ES-I3 (cell line): Measurements from ENCODE around the gene SDF4.
"Not testable (repeated sequence)": the region's sequence is repeated elsewhere in the genome, so short reads cannot be mapped to it uniquely, and the experiment has no call there.

ENCODE experiments used
- H3K36me3 ChIP-seq: 2 replicates; pipeline ENCODE4 v1.6.1; 2013; ENCODE audit warnings: mild to moderate bottlenecking, low read length, control low read depth, moderate library complexity; ENCODE audit not compliant: insufficient read depth
- H3K4me1 ChIP-seq: 2 replicates; pipeline ENCODE4 v1.6.1; 2013; ENCODE audit warnings: mild to moderate bottlenecking, control low read depth, low read length; ENCODE audit not compliant: insufficient read depth
- H3K9ac ChIP-seq: 2 replicates; pipeline ENCODE4 v1.6.1; 2013; ENCODE audit warnings: low read depth, mild to moderate bottlenecking, low read length, moderate library complexity
- H3K9me3 ChIP-seq: 2 replicates; pipeline ENCODE4 v1.6.1; 2013; ENCODE audit warnings: mild to moderate bottlenecking, low read length, moderate library complexity; ENCODE audit not compliant: control insufficient read depth, insufficient read depth

SDF4 gene

DNA sequence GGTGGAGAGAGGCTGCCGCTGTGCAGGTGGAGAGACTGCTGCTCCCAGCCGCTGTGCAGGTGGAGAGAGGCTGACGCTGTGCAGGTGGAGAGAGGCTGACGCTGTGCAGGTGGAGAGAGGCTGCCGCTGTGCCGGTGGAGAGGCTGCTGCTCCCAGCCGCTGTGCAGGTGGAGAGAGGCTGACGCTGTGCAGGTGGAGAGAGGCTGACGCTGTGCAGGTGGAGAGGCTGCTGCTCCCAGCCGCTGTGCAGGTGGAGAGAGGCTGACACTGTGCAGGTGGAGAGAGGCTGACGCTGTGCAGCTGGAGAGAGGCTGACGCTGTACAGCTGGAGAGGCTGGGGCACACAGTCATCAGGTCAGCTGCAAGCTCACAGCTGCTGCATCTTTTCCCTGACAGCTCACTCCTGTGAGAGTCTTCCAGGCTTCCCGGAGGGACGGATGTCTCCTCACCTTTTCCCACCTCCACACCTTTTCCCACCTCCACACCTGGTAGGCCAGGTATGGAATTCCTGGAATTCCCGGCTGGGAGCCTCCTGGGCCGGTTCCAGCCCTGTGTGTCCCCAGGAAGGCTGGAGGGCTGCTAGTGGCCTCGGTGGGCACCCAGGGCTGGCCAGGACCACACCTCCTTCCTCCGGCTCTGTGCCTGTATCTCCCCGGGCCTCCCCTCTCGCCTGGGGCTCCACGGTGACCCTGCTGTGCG is 55.6 kb downstream of the SDF4 start:
- H3K4me1 ChIP-seq, H3K36me3 ChIP-seq, H3K9me3 ChIP-seq, H3K9ac ChIP-seq: not testable (repeated sequence)

DNA sequence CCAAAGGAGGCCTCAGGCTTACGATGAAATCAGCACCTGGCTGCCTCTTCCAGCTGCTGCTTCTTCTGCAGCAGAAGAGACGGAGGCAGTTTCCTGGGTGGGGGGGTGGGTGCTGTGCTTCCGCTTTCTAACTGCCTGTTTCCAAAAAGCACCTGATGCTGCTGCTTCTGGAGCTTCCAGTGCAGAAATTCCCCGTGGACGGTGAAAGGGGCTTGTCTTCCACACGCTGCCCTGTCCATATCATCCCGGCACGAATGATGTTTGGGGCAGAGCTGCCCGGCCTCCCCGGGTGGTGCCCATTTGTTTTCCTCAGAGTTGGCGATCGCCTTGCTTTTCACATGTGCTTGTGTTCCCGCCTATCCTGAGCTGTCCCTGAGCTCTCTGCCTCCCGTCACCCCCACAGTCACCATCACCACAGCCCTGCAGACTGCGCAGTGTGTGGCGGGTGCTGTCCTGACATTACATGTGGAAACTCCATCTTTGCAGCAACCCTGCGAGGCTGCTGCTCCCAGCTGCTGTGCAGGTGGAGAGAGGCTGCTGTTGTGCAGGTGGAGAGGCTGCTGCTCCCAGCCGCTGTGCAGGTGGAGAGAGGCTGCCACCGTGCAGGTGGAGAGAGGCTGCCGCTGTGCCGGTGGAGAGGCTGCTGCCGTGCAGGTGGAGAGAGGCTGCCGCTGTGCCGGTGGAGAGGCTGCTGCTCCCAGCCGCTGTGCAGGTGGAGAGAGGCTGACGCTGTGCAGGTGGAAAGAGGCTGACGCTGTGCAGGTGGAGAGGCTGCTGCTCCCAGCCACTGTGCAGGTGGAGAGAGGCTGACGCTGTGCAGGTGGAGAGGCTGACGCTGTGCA is 56.4 kb downstream of the SDF4 start:
- Histone ChIP-seq H3K36me3 (no peaks in the 10 kb centered on the region), H3K9ac (no peak overlapping the region), H3K9me3 (no peaks in the 10 kb centered on the region), H3K4me1 (no peaks in the 10 kb centered on the region; the same call in 1 of the 2 replicates)

DNA sequence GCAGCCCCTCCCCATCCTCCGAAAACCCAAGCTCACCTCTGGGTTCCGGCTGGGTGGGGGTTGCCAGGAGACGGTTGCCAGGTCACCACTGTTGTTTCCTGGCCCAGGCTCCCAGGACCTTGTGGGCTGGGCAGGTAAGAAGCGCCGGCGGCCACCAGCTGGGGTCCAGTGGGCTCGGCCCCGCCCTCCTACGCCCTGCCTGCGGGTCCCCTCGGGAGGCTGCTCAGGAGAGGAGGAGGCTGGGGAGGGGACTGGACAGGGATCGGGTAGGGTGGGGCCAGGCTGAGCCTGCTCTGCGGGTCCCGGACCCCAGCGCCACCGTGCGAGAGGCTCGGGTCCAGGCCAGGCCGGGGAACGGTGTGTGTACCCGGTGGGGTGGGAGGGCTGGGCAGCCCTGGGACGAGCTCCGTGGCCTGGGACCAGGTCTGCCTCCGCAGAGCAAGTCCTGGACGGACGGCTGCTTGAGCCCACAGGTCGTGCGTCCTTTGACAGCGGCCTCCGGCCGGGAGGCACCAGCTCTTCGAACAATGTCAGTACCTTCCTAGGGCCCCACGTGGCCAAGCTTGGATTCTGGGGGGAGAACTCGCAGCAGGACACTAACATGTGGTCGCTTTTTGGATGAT is 57.9 kb downstream of the SDF4 start, which contains the start of gene TTLL10:
TSS of gene TTLL10 (plus strand) at position 88 of the 623 bp plus-strand sequence. CDS start 5,336 bp downstream, outside the sequence.
- Histone ChIP-seq H3K4me1 (no peaks in the 10 kb centered on the region; the same call in none of the 2 replicates), H3K9ac (no peak within 1 kb of the TSS), H3K9me3 (no peaks in the 10 kb centered on the region), H3K36me3 (no peaks in the 10 kb centered on the region)

GRCh38 chr1:1173061-1173792 is 58.6 kb downstream of the SDF4 start:
- Histone ChIP-seq H3K36me3 (no peaks in the 10 kb centered on the region), H3K9me3 (no peaks in the 10 kb centered on the region), H3K9ac (no peak overlapping the region), H3K4me1 (no peaks in the 10 kb centered on the region; the same call in none of the 2 replicates)

- Histone ChIP-seq H3K9ac (no peak overlapping the region), H3K9me3 (no peaks in the 10 kb centered on the region), H3K4me1 (no peaks in the 10 kb centered on the region; the same call in none of the 2 replicates), H3K36me3 (no peaks in the 10 kb centered on the region)
These were observed 60.1 kb downstream of the SDF4 start for GRCh38 chr1:1171546-1172340.

GRCh38 chr1:1171161-1171545 is 60.6 kb downstream of the SDF4 start:
- no peaks in the 10 kb centered on the region for H3K9me3 ChIP-seq
- no peaks in the 10 kb centered on the region; the same call in 1 of the 2 replicates for H3K4me1 ChIP-seq
- H3K9ac ChIP-seq, result no peak overlapping the region
- H3K36me3 ChIP-seq, result no peaks in the 10 kb centered on the region

GRCh38 chr1:1170215-1171091 is 61.3 kb downstream of the SDF4 start:
- H3K9ac ChIP-seq, result no peak overlapping the region
- no peaks in the 10 kb centered on the region for H3K9me3 ChIP-seq
- no peaks in the 10 kb centered on the region; the same call in 1 of the 2 replicates for H3K4me1 ChIP-seq
- no peaks in the 10 kb centered on the region for H3K36me3 ChIP-seq

- no peaks in the 10 kb centered on the region for H3K9me3 ChIP-seq
- H3K36me3 ChIP-seq, result no peaks in the 10 kb centered on the region
- H3K9ac ChIP-seq, result no peak overlapping the region
- no peaks in the 10 kb centered on the region; the same call in 1 of the 2 replicates for H3K4me1 ChIP-seq
These were observed 62.2 kb downstream of the SDF4 start for GRCh38 chr1:1169429-1170214.

DNA sequence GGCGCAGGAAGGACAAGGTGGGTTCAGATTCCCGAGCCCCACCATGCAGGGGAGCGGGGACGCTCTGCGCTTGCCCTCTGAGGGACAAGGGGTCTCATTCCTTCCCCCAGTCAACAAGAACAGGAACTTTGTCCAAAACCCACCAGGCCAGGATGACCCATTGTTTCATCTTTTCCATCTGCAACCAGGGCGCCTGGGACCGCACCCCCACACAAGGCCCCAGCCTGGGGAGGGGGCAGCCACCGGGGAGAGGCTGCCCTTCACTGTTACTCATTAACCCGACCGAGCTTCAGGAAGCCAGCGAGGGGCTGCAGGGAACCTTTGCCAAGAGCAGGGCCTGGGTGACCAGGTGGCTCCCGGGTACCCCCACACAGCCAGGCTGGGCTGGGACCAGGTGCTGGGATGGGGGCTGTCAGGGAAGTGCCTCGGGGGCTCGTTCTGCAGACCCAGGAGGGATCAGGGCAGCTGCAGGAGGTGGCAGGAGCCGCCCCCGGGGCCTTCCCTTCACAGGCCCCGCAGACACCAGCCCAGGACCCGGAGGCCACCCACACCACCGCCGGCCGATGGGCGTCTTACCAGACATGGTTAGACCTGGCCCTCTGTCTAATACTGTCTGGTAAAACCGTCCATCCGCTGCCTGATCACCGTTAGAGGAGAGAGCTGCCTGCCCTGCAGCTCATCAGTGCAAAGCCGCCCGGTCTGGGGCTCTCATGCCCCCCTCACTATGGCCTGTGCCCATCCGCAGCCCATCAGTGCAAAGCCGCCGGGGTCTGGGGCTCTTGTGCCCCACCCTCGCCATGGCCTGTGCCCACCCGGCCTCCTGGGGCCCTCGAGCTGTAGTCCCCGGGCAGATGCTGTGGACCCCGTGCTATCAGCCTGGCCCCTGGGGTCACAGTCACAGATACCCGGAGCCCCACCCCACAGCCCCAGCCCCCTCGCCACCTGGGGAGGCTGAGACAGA is 63.1 kb downstream of the SDF4 start:
- Histone ChIP-seq H3K9me3 (no peaks in the 10 kb centered on the region), H3K36me3 (no peaks in the 10 kb centered on the region), H3K4me1 (no peaks in the 10 kb centered on the region; the same call in 1 of the 2 replicates), H3K9ac (no peak overlapping the region)

DNA sequence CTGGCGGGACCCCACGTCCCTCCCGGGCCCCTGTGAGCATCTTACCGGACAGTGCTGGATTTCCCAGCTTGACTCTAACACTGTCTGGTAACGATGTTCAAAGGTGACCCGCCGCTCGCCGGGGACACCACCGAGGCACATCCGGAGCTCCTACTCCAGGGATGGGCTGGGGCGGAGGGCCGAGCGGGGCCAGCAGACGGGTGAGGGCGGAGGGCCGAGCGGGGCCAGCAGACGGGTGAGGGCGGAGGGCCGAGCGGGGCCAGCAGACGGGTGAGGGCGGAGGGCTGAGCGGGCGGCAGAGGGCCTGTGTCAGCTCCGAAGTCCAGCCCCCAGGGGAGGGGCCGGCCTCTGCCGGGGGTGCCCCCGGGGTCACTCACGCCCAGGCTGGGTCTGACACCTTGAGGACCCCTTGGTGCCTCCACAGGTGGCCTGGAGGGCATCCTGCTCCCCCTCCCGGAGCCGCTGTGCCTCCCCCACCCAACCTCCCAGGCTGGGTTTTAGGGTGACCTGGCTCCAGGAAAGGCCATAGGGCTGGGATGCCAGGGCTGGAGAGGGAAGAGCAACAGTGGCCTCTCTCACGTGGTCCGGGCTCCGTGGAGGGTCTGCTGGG is 63.9 kb downstream of the SDF4 start:
- Histone ChIP-seq H3K4me1 (no peaks in the 10 kb centered on the region; the same call in 1 of the 2 replicates), H3K36me3 (no peaks in the 10 kb centered on the region), H3K9me3 (no peaks in the 10 kb centered on the region), H3K9ac (no peak overlapping the region)

DNA sequence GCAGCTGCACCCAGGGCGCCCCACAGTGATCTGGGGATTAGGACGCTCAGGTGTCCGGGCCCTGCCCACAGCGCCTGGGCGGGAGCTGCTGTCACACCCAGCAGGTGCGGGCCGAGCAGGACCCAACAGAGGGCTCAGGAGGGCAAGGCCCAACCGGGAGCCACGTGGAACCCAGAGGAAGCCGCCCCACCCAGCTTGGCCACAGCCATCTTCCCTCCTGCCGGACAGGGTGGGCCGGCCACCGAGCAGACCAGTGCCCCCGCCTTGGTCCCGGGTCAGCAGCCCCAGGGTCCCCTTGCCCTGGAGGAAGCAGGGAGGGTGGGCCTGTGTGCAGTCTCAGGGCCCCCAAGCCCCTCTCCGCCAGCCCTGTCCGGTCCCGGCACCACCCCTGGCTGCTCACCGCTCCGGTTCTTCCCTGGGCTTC is 64.4 kb downstream of the SDF4 start:
- Histone ChIP-seq H3K9ac (no peak overlapping the region), H3K9me3 (no peaks in the 10 kb centered on the region), H3K36me3 (no peaks in the 10 kb centered on the region), H3K4me1 (no peaks in the 10 kb centered on the region; the same call in 1 of the 2 replicates)
